ENCODE data around the gene PALB2. TPM values are rescaled to one million over a fixed set of nuclear protein-coding genes. Genes with fewer than 3 reads are reported as not detected.

The PALB2 gene
- total and polyA plus RNA-seq, 2 of the 8 experiments (the other 6 are each of a cell fraction or from before 2014, with no cell fraction given): 12.5 to 33.1 TPM

- TF ChIP-seq KDM1A (IDR thresholded peaks at IDR 0.05; ENCODE audit: borderline replicate concordance, low read length) (no peak), SP1 (IDR thresholded peaks at IDR 0.05; ENCODE audit: low read depth, low read length) (no peak), TEAD4 (IDR thresholded peaks at IDR 0.05; ENCODE audit: low read depth, low read length) (no peak)
Measured at GRCh38 chr16:23673971-23674614, 33.0 kb upstream of the PALB2 start (continued).

All from H1 (cell line).